SK-N-SH treated with all-trans-retinoic acid at 6 μM for 48 hours (cell line): Measurements from ENCODE around the gene SUPT4H1.

Source experiments
- ATAC-seq: fragments of 200-7000 bp; cut with Tn5 transposase; 3 replicates; pipeline ENCODE4 v1.9.1; 2020; ENCODE audit warnings: mild to moderate bottlenecking, moderate library complexity
- ARNTL ChIP-seq: fragments of 450-650 bp; formaldehyde crosslinking; IDR thresholded peaks from 2 replicates; pipeline ENCODE4 v1.5.0; 2020; ENCODE audit warnings: low read depth, mild to moderate bottlenecking, moderate library complexity, borderline replicate concordance
- BACH2 ChIP-seq: fragments of 250-450 bp; sonication (Bioruptor Pico); IDR thresholded peaks from 2 replicates; pipeline ENCODE4 v1.9.0; 2021; ENCODE audit warnings: mild to moderate bottlenecking, borderline replicate concordance
- CREB5 ChIP-seq: fragments of 250-450 bp; sonication (Bioruptor Pico); IDR thresholded peaks from 2 replicates; pipeline ENCODE4 v1.5.1; 2020; ENCODE audit warnings: low read depth, mild to moderate bottlenecking, moderate library complexity
- CSDC2 ChIP-seq: fragments of 250-450 bp; sonication (Bioruptor Pico); IDR thresholded peaks from 2 replicates; pipeline ENCODE4 v1.5.0; 2020; ENCODE audit warnings: mild to moderate bottlenecking, moderate library complexity
- GLIS3 ChIP-seq: fragments of 250-450 bp; sonication (Bioruptor Pico); IDR thresholded peaks from 2 replicates; pipeline ENCODE4 v1.5.0; 2020; ENCODE audit warnings: mild to moderate bottlenecking, moderate library complexity
- ISL1 ChIP-seq: fragments of 250-450 bp; sonication (Bioruptor Pico); IDR thresholded peaks from 2 replicates; pipeline ENCODE4 v2.1.2; 2022; ENCODE audit warnings: mild to moderate bottlenecking, moderate library complexity
- OSR1 ChIP-seq: fragments of 250-450 bp; sonication (Bioruptor Pico); IDR thresholded peaks from 2 replicates; pipeline ENCODE4 v1.8.0; 2022; ENCODE audit warnings: moderate library complexity, mild to moderate bottlenecking, inconsistent platforms
- PATZ1 ChIP-seq: fragments of 250-450 bp; sonication (Bioruptor Pico); IDR thresholded peaks from 2 replicates; pipeline ENCODE4 v1.8.0; 2020; ENCODE audit warnings: mild to moderate bottlenecking, moderate library complexity, borderline replicate concordance
- POU6F1 ChIP-seq: fragments of 250-450 bp; sonication (Bioruptor Pico); IDR thresholded peaks from 2 replicates; pipeline ENCODE4 v1.8.0; 2021; ENCODE audit warnings: low read depth, mild to moderate bottlenecking, moderate library complexity, borderline replicate concordance
- SNAI2 ChIP-seq: fragments of 250-450 bp; sonication (Bioruptor Pico); IDR thresholded peaks from 2 replicates; pipeline ENCODE4 v1.5.0; 2020; ENCODE audit warnings: mild to moderate bottlenecking, moderate library complexity
- TCF4 ChIP-seq: fragments of 250-450 bp; sonication (Bioruptor Pico); IDR thresholded peaks from 2 replicates; pipeline ENCODE4 v1.8.0; 2021; ENCODE audit warnings: mild to moderate bottlenecking, moderate library complexity, borderline replicate concordance
- TOX ChIP-seq: fragments of 250-450 bp; sonication (Bioruptor Pico); IDR thresholded peaks from 2 replicates; pipeline ENCODE4 v1.8.0; 2021; ENCODE audit warnings: mild to moderate bottlenecking, moderate library complexity, borderline replicate concordance
- ZC3H10 ChIP-seq: fragments of 250-450 bp; sonication (Bioruptor Pico); IDR thresholded peaks from 2 replicates; pipeline ENCODE4 v1.5.1; 2021; ENCODE audit warnings: mild to moderate bottlenecking, moderate library complexity
- ZFP3 ChIP-seq: fragments of 250-450 bp; sonication (Bioruptor Pico); IDR thresholded peaks from 2 replicates; pipeline ENCODE4 v1.5.0; 2020; ENCODE audit warnings: mild to moderate bottlenecking, moderate library complexity
- ZFP30 ChIP-seq: fragments of 450-650 bp; formaldehyde crosslinking; IDR thresholded peaks from 2 replicates; pipeline ENCODE4 v1.5.0; 2022; ENCODE audit warnings: mild to moderate bottlenecking, moderate library complexity
- ZNF565 ChIP-seq: fragments of 450-650 bp; formaldehyde crosslinking; conservative IDR thresholded peaks from 2 replicates; pipeline ENCODE4 v1.5.0; 2020; ENCODE audit warnings: low read depth, mild to moderate bottlenecking, moderate library complexity
- ZNF70 ChIP-seq: fragments of 450-650 bp; formaldehyde crosslinking; IDR thresholded peaks from 2 replicates; pipeline ENCODE4 v1.5.0; 2020; ENCODE audit warnings: mild to moderate bottlenecking, moderate library complexity
- ZNF8 ChIP-seq: fragments of 450-650 bp; formaldehyde crosslinking; IDR thresholded peaks from 2 replicates; pipeline ENCODE4 v1.5.0; 2020; ENCODE audit warnings: mild to moderate bottlenecking, moderate library complexity
- TF ChIP-seq, protein P1 (sequence below): fragments of 250-450 bp; sonication (Bioruptor Pico); IDR thresholded peaks from 2 replicates; pipeline ENCODE4 v1.5.1; 2021; ENCODE audit warnings: mild to moderate bottlenecking, moderate library complexity
- TF ChIP-seq, protein P2 (sequence below): fragments of 250-450 bp; sonication (Bioruptor Pico); IDR thresholded peaks from 2 replicates; pipeline ENCODE4 v1.5.0; 2020; ENCODE audit warnings: mild to moderate bottlenecking, moderate library complexity

Gene SUPT4H1

GRCh38 chr17:58382872-58383242 is 30.9 kb upstream of the SUPT4H1 start:
- no peak for ATAC-seq
- TF ChIP-seq, protein P1, sequence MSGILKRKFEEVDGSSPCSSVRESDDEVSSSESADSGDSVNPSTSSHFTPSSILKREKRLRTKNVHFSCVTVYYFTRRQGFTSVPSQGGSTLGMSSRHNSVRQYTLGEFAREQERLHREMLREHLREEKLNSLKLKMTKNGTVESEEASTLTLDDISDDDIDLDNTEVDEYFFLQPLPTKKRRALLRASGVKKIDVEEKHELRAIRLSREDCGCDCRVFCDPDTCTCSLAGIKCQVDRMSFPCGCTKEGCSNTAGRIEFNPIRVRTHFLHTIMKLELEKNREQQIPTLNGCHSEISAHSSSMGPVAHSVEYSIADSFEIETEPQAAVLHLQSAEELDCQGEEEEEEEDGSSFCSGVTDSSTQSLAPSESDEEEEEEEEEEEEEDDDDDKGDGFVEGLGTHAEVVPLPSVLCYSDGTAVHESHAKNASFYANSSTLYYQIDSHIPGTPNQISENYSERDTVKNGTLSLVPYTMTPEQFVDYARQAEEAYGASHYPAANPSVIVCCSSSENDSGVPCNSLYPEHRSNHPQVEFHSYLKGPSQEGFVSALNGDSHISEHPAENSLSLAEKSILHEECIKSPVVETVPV (CRISPR knock-in tag) = no peak
- TF ChIP-seq ISL1 (CRISPR knock-in tag) (no peak), TCF4 (no peak), CREB5 (CRISPR knock-in tag) (no peak), TOX (CRISPR knock-in tag) (no peak), OSR1 (no peak), SNAI2 (CRISPR knock-in tag) (no peak), BACH2 (CRISPR knock-in tag) (no peak), ARNTL (no peak), ZNF70 (CRISPR knock-in tag) (no peak), GLIS3 (CRISPR knock-in tag) (no peak), ZFP30 (CRISPR knock-in tag) (no peak), PATZ1 (CRISPR knock-in tag) (no peak)
- TF ChIP-seq, protein P2, sequence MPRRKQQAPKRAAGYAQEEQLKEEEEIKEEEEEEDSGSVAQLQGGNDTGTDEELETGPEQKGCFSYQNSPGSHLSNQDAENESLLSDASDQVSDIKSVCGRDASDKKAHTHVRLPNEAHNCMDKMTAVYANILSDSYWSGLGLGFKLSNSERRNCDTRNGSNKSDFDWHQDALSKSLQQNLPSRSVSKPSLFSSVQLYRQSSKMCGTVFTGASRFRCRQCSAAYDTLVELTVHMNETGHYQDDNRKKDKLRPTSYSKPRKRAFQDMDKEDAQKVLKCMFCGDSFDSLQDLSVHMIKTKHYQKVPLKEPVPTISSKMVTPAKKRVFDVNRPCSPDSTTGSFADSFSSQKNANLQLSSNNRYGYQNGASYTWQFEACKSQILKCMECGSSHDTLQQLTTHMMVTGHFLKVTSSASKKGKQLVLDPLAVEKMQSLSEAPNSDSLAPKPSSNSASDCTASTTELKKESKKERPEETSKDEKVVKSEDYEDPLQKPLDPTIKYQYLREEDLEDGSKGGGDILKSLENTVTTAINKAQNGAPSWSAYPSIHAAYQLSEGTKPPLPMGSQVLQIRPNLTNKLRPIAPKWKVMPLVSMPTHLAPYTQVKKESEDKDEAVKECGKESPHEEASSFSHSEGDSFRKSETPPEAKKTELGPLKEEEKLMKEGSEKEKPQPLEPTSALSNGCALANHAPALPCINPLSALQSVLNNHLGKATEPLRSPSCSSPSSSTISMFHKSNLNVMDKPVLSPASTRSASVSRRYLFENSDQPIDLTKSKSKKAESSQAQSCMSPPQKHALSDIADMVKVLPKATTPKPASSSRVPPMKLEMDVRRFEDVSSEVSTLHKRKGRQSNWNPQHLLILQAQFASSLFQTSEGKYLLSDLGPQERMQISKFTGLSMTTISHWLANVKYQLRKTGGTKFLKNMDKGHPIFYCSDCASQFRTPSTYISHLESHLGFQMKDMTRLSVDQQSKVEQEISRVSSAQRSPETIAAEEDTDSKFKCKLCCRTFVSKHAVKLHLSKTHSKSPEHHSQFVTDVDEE (CRISPR knock-in tag) = no peak

GRCh38 chr17:58382108-58382871 is 30.3 kb upstream of the SUPT4H1 start:
- no peak for TF ChIP-seq TCF4
- no peak for TF ChIP-seq ZNF565 (CRISPR knock-in tag)
- TF ChIP-seq CREB5 (CRISPR knock-in tag) = no peak
- no peak for TF ChIP-seq CSDC2 (CRISPR knock-in tag)
- TF ChIP-seq, protein P1 (CRISPR knock-in tag) = no peak
- TF ChIP-seq POU6F1 (CRISPR knock-in tag) = no peak
- TF ChIP-seq SNAI2 (CRISPR knock-in tag) = no peak
- TF ChIP-seq ZNF8 = no peak
- no peak for TF ChIP-seq ZC3H10 (CRISPR knock-in tag)
- no peak for TF ChIP-seq BACH2 (CRISPR knock-in tag)
- no peak for TF ChIP-seq ZFP30 (CRISPR knock-in tag)
- no peak for TF ChIP-seq ISL1 (CRISPR knock-in tag)
- TF ChIP-seq OSR1 = no peak
- TF ChIP-seq PATZ1 (CRISPR knock-in tag) = no peak
- no peak for TF ChIP-seq ZFP3 (CRISPR knock-in tag)
- no peak for ATAC-seq
